HepG2 (cell line): Measurements from ENCODE around the gene SNAPC4. TPM values are rescaled to one million over a fixed set of nuclear protein-coding genes. Genes with fewer than 3 reads are reported as not detected.
A peak's percentile ranks its signal among the peaks of the same experiment; 100 is the strongest.

Experiments used
- KAT8 ChIP-seq: IDR thresholded peaks from 2 replicates; pipeline ENCODE4 v1.6.1; 2016; ENCODE audit warnings: missing genetic modification reagents, missing compliant biosample characterization
- POLR2AphosphoS2 ChIP-seq: IDR thresholded peaks from 2 replicates; pipeline ENCODE4 v1.6.1; 2011; ENCODE audit warnings: low read depth, low read length, improper control_type of control experiment
- SIN3B ChIP-seq: fragments of 150-350 bp; IDR thresholded peaks from 2 replicates; pipeline ENCODE4 v1.6.1; 2014; ENCODE audit warnings: low read length
- SMAD9 ChIP-seq: sonication (generic); formaldehyde crosslinking; IDR thresholded peaks from 2 replicates; pipeline ENCODE4 v1.5.1; 2020; ENCODE audit warnings: mild to moderate bottlenecking, missing genetic modification reagents
- SRSF1 ChIP-seq: fragments of 200-400 bp; formaldehyde crosslinking; optimal IDR thresholded peaks from 2 replicates; pipeline ENCODE3; 2017; ENCODE audit warnings: mild to moderate bottlenecking, low read depth, low read length, moderate library complexity
- SRSF9 ChIP-seq: fragments of 200-400 bp; formaldehyde crosslinking; IDR thresholded peaks from 2 replicates; pipeline ENCODE4 v1.6.1; 2018; ENCODE audit warnings: borderline replicate concordance, mild to moderate bottlenecking, low read depth, low read length; ENCODE audit not compliant: insufficient read depth, poor library complexity, severe bottlenecking
- STAT5B ChIP-seq: sonication (generic); formaldehyde crosslinking; IDR thresholded peaks from 2 replicates; pipeline ENCODE4 v1.4.0; 2020; ENCODE audit warnings: missing genetic modification reagents
- TEAD3 ChIP-seq: optimal IDR thresholded peaks from 2 replicates; pipeline ENCODE3; 2016; ENCODE audit warnings: borderline replicate concordance
- THAP11 ChIP-seq: IDR thresholded peaks from 2 replicates; pipeline ENCODE4 v1.6.1; 2016; ENCODE audit warnings: missing biosample characterization, missing genetic modification reagents
- ZBTB7A ChIP-seq: sonication (generic); formaldehyde crosslinking; IDR thresholded peaks from 2 replicates; pipeline ENCODE4 v1.8.0; 2022; ENCODE audit warnings: mild to moderate bottlenecking, missing genetic modification reagents
- ZNF232 ChIP-seq: sonication (generic); formaldehyde crosslinking; IDR thresholded peaks from 2 replicates; pipeline ENCODE4 v1.4.0; 2020; ENCODE audit warnings: missing genetic modification reagents, borderline replicate concordance
- ZNF256 ChIP-seq: sonication (generic); formaldehyde crosslinking; conservative IDR thresholded peaks from 2 replicates; pipeline ENCODE4 v1.4.0; 2020; ENCODE audit warnings: missing genetic modification reagents
- ZNF451 ChIP-seq: sonication (generic); formaldehyde crosslinking; IDR thresholded peaks from 2 replicates; pipeline ENCODE4 v1.5.0; 2020; ENCODE audit warnings: mild to moderate bottlenecking, missing genetic modification reagents
- ZNF552 ChIP-seq: sonication (generic); formaldehyde crosslinking; IDR thresholded peaks from 2 replicates; pipeline ENCODE4 v1.9.0; 2022; ENCODE audit warnings: missing genetic modification reagents, mild to moderate bottlenecking, borderline replicate concordance
- ZNF557 ChIP-seq: sonication (generic); formaldehyde crosslinking; IDR thresholded peaks from 2 replicates; pipeline ENCODE4 v1.4.0; 2020; ENCODE audit warnings: missing genetic modification reagents
- ZNF564 ChIP-seq: sonication (generic); formaldehyde crosslinking; IDR thresholded peaks from 2 replicates; pipeline ENCODE4 v1.8.1; 2023; ENCODE audit warnings: mild to moderate bottlenecking, missing genetic modification reagents
- ZNF577 ChIP-seq: sonication (generic); formaldehyde crosslinking; IDR thresholded peaks from 2 replicates; pipeline ENCODE4 v1.4.0; 2020; ENCODE audit warnings: mild to moderate bottlenecking, low read depth, missing genetic modification reagents, borderline replicate concordance
- ZNF724P ChIP-seq: sonication (generic); formaldehyde crosslinking; IDR thresholded peaks from 2 replicates; pipeline ENCODE4 v1.8.0; 2022; ENCODE audit warnings: missing genetic modification reagents, borderline replicate concordance
- ZNF749 ChIP-seq: sonication (generic); formaldehyde crosslinking; IDR thresholded peaks from 2 replicates; pipeline ENCODE4 v1.8.0; 2022; ENCODE audit warnings: mild to moderate bottlenecking, missing genetic modification reagents, moderate library complexity, borderline replicate concordance
- polyA plus RNA-seq, 8 experiments: library from polyadenylated mRNA; depleted of rRNA in 3 of 8; stranded (reverse) in 7 of 8; unstranded in 1 of 8; fragments of >200 nt; fragmentation: Illumina TruSeq in 4 of 8; extraction: Trizol in 4 of 8; gene quantifications; 2 replicates each; pipeline versions ENCODE4 v1.2.1 to v1.2.3, GENCODE V29; 2011 to 2016; ENCODE audit warnings: low read depth in 4 of 8, missing spikeins in 1 of 8, mixed read lengths in 1 of 8; ENCODE audit not compliant: insufficient read depth in 1 of 8
- total RNA-seq, 5 experiments: library from RNA; depleted of rRNA; stranded (reverse); fragments of >200 nt; fragmentation: Illumina TruSeq; extraction: Trizol; gene quantifications; 2 replicates each; pipeline ENCODE4 v1.2.3, GENCODE V29; 2016; ENCODE audit warnings: low read depth in 1 of 5
- TF ChIP-seq, protein P1 (sequence below): sonication (generic); formaldehyde crosslinking; IDR thresholded peaks from 2 replicates; pipeline ENCODE4 v1.5.1; 2020; ENCODE audit warnings: missing genetic modification reagents, mild to moderate bottlenecking, borderline replicate concordance
- TF ChIP-seq, protein P2 (sequence below): sonication (generic); formaldehyde crosslinking; conservative IDR thresholded peaks from 2 replicates; pipeline ENCODE4 v1.4.0; 2020; ENCODE audit warnings: missing genetic modification reagents
- TF ChIP-seq, protein P3 (sequence below): sonication (generic); formaldehyde crosslinking; IDR thresholded peaks from 2 replicates; pipeline ENCODE4 v1.4.0; 2020; ENCODE audit warnings: missing genetic modification reagents
- TF ChIP-seq, protein P4 (sequence below): sonication (generic); formaldehyde crosslinking; IDR thresholded peaks from 2 replicates; pipeline ENCODE4 v1.8.0; 2022; ENCODE audit warnings: missing genetic modification reagents, low read depth, mild to moderate bottlenecking, borderline replicate concordance
- TF ChIP-seq, protein P5 (sequence below), 2 experiments: sonication (generic) in 1 of 2; formaldehyde crosslinking in 1 of 2; IDR thresholded peaks; 2 replicates each; pipeline versions ENCODE4 v1.4.0 to v1.6.1; 2018 to 2020; ENCODE audit warnings: missing genetic modification reagents in 2 of 2, borderline replicate concordance in 1 of 2, low read depth in 1 of 2, mild to moderate bottlenecking in 1 of 2, missing biosample characterization in 1 of 2

Gene SNAPC4
- total and polyA plus RNA-seq, 2 of the 13 experiments (the other 11 are each of a cell fraction or from before 2014, with no cell fraction given): 2.0 to 6.0 TPM

DNA sequence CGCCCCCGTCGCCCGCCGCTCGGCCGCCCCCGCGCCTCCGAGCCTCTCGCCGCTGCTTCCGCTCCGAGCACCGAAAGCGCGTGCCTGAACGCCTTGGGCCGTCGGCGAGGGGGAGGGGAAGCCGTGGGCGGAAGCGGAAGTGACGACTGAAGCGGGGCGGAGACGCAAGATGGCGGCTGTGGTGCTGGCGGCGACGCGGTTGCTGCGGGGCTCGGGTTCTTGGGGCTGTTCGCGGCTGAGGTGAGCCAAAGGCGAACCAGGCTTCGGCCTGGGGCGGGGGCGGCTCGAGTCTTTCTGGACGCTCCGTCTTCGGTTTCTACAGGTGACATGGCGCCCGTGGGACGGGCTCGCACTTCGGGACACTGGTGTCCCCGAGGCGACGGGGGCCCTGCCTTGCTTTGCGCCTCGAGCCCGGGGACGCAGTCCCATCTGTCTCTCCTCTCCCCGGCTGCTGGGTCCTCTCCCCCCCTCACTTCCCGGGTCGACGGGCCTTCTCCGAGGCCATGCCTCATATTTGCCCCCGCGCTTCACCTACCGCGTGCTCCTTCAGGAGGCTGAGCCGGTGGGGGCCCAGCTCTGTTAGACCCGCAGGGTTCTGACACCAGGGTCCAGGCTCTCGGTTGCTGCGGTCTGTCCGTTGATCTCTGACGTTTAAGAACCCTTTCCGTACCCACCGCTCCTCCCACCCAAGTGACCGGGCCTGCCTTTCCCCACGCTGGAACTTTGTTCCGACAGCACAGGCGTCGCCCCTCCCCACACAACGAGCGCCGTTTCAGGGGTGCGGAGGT, 10.7 kb upstream of the SNAPC4 start, which contains the start of the genes ENTR1 and PMPCA (continued):
- TF ChIP-seq, protein P1, sequence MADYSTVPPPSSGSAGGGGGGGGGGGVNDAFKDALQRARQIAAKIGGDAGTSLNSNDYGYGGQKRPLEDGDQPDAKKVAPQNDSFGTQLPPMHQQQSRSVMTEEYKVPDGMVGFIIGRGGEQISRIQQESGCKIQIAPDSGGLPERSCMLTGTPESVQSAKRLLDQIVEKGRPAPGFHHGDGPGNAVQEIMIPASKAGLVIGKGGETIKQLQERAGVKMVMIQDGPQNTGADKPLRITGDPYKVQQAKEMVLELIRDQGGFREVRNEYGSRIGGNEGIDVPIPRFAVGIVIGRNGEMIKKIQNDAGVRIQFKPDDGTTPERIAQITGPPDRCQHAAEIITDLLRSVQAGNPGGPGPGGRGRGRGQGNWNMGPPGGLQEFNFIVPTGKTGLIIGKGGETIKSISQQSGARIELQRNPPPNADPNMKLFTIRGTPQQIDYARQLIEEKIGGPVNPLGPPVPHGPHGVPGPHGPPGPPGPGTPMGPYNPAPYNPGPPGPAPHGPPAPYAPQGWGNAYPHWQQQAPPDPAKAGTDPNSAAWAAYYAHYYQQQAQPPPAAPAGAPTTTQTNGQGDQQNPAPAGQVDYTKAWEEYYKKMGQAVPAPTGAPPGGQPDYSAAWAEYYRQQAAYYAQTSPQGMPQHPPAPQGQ: no peak
- TF ChIP-seq SRSF1 (peak; percentile 68), ZNF577 (CRISPR knock-in tag) (no peak), TEAD3 (CRISPR knock-in tag) (peak; percentile 70), SMAD9 (no peak), SRSF9 (no peak), KAT8 (CRISPR knock-in tag) (peak; percentile 91), ZNF451 (CRISPR knock-in tag) (no peak), ZNF564 (CRISPR knock-in tag) (no peak), ZNF557 (peak; percentile 71; the same call in 1 of the 2 replicates), SIN3B (peak; percentile 92), THAP11 (CRISPR knock-in tag) (peak; percentile 90), ZNF232 (CRISPR knock-in tag) (no peak), POLR2AphosphoS2 (no peak), STAT5B (no peak), ZNF749 (CRISPR knock-in tag) (0 out of 2 replicates have a peak, but pooled peaks have one; percentile 31), ZNF256 (CRISPR knock-in tag) (no peak), ZBTB7A (no peak; the same call in 1 of the 2 replicates), ZNF552 (no peak), ZNF724P (CRISPR knock-in tag) (peak; percentile 76)
- TF ChIP-seq, protein P2, sequence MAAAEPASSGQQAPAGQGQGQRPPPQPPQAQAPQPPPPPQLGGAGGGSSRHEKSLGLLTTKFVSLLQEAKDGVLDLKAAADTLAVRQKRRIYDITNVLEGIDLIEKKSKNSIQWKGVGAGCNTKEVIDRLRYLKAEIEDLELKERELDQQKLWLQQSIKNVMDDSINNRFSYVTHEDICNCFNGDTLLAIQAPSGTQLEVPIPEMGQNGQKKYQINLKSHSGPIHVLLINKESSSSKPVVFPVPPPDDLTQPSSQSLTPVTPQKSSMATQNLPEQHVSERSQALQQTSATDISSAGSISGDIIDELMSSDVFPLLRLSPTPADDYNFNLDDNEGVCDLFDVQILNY (CRISPR knock-in tag): no peak
- TF ChIP-seq, protein P3, sequence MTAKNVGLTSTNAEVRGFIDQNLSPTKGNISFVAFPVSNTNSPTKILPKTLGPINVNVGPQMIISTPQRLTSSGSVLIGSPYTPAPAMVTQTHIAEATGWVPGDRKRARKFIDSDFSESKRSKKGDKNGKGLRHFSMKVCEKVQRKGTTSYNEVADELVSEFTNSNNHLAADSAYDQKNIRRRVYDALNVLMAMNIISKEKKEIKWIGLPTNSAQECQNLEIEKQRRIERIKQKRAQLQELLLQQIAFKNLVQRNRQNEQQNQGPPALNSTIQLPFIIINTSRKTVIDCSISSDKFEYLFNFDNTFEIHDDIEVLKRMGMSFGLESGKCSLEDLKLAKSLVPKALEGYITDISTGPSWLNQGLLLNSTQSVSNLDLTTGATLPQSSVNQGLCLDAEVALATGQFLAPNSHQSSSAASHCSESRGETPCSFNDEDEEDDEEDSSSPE (CRISPR knock-in tag): peak; percentile 80
- TF ChIP-seq, protein P4, sequence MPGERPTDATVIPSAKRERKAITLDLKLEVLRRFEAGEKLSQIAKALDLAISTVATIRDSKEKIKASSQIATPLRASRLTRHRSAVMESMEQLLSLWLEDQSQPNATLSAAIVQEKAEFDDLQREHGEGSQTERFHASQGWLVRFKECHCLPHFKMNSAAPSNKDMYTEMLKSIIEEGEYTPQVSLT (CRISPR knock-in tag): no peak
- TF ChIP-seq, protein P5, sequence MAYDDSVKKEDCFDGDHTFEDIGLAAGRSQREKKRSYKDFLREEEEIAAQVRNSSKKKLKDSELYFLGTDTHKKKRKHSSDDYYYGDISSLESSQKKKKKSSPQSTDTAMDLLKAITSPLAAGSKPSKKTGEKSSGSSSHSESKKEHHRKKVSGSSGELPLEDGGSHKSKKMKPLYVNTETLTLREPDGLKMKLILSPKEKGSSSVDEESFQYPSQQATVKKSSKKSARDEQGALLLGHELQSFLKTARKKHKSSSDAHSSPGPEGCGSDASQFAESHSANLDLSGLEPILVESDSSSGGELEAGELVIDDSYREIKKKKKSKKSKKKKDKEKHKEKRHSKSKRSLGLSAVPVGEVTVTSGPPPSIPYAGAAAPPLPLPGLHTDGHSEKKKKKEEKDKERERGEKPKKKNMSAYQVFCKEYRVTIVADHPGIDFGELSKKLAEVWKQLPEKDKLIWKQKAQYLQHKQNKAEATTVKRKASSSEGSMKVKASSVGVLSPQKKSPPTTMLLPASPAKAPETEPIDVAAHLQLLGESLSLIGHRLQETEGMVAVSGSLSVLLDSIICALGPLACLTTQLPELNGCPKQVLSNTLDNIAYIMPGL (CRISPR knock-in tag; IDR thresholded peaks at IDR 0.05; ENCODE audit: borderline replicate concordance in 1 of 2, low read depth in 1 of 2): peak; percentile 60 to 70; a peak in 3 of 4 replicates
